GM19467 (cell line): Measurements from ENCODE around the gene COA1.
"Not testable (repeated sequence)": the region's sequence is repeated elsewhere in the genome, so short reads cannot be mapped to it uniquely, and the experiment has no call there.

Experiments
- ATAC-seq: cut with Tn5 transposase; IDR thresholded peaks from one replicate; pipeline ENCODE4 v1.9.1; 2021; ENCODE audit warnings: mild to moderate bottlenecking, moderate library complexity; ENCODE audit not compliant: unreplicated experiment

Gene COA1

DNA sequence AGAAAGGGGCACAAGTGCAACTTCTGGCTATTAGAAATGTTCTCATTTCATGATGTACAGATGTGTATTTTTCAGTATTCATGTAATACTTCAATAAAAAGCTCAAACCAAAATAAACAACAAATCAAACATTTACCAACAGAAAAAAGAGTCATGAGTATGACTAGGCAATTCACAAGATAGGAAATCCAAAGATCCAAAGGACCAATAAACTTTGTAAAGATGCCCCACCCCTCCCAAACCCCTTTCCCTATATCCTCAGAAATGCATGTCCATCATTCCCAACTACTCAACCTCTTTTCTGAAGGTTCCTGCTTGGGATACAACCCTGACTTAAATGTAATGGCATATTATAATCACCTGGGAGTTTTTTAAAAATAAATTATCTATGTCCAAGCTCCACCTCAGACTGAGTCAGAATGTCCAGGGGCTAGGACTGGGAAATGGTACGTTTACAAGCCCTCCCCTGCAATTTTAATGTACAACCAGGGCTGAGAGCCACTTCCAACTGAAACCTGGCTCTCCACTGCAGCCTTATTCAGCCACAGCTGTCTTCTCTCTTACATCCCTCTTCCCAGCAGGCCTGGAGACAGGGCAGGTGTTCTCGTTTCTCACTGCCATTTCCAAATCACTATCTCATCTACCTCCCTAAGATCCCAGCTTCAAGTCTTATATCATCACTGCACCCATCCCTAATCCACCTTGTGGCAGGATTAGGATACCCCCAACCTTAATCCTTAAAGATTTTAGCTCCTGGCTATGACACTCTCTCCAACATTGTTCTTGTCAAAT lies 36.5 kb downstream of the COA1 start:
- no peak for ATAC-seq

DNA sequence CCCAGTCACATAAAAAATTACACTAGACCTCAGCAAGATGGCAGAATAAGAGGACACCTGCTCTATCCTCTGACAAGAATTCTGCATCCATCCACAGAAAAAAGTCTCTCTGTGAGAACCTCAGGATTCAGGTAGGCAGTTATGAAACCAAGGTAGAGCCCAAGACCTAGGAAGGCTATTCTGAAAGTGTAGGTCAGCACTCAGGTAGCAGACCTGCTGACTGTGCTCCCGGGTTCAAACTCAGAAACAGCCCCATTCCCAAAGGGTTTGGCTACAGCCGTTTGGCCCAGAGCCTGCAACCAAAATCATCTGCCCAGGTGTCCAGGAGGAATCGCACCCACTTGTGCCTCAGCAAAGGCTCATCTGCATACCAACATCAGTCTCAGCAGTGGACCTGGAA lies 37.7 kb downstream of the COA1 start:
- no peak for ATAC-seq

DNA sequence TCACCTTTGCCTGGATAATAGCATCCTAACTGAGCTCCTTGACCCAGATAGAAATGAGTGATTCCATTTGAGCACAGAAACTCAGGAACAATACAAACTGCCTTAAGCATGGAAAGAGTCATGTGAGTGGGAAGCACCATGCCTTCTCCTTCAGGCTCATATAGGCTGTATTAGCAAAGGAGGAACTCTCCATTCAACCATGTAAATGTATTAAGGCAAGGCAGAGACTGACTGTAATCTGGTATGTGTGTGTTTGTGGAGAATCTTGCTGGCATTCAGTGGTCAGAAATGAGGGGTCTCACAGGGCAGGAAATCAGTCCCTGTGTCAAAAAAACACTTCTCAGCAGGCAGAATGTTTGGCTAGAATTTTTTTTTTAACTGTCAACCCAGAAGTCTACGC lies 40.2 kb downstream of the COA1 start:
- ATAC-seq: no peak

DNA sequence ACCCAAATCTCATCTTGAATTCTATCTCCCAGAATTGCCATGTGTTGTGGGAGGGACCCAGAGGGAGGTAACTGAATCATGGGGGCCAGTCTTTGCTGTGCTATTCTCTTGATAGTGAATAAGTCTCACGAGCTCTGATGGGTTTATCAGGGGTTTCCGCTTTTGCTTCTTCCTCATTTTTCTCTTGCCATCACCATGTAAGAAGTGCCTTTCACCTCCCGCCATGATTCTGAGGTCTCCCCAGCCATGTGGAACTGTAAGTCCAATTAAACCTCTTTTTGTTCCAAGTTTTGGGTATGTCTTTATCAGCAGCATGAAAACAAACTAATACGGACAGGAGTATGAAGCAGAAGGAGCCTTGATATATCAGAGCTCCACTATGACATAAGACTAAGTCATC lies 41.5 kb downstream of the COA1 start:
- not testable (repeated sequence) for ATAC-seq

DNA sequence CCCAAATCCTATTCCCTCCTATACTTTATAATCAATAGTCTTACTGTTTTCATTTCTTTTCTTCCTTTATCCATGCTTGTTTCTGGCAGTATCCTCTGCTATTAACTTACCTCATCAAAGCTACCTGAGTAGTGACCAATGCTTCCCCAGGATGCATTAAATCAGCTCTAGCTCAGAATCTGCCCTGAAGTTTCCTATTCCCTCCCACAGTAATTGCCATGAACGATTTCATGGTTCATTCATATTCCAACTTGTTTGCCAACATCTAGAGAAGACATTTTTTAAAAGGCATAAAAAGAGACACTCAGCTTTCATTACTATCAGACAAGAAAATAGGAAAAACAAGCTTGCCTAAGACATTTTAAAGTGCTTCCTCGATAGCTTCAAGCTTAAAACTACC lies 42.3 kb downstream of the COA1 start:
- no peak for ATAC-seq

DNA sequence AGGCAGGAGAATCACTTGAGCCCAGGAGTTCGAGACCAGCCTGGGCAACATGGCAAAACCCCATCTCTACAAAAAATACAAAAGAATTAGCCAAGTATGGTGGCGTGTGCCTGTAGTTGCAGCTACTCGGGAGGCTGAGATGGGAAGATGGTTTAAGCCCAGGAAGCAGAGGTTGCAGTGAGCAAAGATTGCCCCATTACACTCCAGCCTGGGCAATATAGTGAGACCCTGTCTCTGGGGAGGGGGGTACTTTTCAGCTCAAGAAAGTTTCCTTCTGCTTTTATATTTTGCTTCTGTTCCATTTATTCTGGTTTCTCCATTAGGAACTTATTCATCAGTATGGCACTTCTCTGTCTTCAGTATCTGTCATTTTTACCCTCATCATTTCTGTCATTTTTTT lies 48.6 kb downstream of the COA1 start:
- no peak for ATAC-seq

DNA sequence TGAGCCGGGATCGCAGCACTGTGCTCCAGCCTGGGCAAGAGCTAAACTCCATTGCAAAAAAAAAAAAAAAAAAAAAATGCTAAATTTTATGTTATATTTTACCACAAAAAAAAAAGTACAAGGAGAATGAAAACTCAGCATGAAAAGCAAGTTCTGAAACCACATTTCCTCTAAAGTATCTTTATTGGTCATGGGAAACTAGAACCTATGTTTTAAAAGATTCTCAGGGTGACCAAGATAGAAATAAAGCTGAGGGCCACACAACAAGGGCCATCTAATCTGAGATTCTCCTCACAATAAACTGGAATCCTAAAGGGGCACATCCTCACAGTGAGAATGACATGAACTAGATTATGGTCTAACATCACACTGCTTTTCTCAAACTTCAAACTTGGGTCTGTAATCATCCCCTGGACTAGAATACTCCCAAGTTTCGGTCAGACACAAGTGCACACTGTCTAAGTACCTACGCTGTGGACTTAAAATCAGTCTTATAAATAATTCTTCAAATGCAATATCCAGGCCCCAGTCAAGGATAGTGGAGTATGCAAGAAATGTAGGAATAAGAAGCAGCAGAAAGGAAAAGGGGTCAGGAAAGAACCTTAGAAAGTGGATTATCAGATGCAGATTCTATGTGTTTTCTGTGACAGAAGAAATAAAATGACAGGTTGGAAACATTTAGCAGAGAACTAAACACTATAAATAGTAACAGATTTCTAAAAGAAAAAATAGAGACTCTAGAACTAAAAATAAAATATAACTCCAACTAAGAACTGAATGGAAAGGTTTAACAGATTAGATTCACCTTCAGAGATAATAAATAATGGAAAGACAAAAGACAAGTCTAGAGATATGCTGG lies 49.9 kb downstream of the COA1 start:
- no peak for ATAC-seq

DNA sequence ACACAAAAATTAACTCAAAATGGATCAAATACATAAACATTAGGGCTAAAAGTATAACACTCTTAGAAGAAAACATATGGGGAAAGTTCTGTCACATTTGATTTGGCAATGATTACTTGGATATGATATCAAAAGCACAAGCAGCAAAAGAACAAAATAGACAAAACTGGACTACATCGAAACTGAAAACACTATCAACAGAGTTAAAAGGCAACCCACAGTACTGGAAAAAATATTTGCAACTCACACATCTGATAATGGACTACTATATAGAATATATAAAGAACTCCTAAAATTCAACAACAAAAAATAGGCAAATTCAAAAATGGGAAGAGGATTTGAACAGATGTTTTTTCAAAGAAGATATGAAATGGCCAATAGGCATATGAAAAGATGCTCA lies 51.0 kb downstream of the COA1 start:
- no peak for ATAC-seq

DNA sequence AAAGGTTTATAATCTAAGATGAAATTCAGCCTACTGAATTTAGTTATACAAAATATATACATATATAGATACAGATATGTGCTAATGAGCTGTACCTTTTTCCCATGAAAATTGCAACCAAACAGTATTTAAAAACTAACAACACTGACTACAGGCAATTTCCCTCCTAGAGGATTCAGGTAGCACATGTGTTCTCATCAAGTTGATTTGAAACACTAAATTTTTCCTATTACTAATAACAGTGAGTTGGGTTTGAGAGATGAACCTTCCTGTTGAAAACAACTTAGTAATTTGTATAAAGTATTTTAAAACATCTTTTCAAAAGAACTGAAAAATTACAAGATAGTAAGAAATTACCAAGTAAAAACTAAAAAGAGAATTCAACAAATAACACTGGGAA lies 51.5 kb downstream of the COA1 start:
- ATAC-seq: no peak

DNA sequence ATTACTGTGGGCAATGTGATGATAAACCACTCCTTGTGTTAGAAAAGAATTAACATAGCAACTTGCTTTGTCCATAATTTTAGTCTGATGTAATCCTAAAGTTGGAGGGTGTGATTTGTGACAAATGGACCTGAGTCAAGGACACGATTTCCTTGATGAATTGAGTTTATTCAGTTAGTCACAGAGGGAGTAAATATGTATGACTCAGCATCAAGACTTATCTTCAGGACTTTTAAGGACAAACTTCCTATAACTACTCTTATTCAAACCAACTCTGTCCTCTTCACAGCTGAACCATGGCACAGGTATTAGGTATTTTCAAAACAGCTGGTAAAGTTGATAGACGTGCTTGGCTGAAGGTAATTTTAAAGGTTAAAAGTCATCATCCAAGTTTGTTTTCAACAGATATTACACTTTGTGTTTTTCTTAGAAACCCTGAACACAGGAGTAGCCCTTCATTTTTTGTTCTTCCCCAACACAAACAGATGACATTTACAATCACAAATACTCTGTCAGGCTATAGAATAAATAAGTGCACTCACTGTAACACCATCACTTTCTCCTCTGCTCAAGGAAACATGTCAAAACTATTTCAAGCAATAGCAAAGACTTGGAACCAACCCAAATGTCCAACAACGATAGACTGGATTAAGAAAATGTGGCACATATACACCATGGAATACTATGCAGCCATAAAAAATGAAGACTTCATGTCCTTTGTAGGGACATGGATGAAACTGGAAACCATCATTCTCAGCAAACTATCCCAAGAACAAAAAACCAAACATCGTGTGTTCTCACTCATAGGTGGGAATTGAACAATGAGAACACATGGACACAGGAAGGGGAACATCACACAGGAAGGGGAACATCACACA lies 54.5 kb downstream of the COA1 start:
- no peak for ATAC-seq

DNA sequence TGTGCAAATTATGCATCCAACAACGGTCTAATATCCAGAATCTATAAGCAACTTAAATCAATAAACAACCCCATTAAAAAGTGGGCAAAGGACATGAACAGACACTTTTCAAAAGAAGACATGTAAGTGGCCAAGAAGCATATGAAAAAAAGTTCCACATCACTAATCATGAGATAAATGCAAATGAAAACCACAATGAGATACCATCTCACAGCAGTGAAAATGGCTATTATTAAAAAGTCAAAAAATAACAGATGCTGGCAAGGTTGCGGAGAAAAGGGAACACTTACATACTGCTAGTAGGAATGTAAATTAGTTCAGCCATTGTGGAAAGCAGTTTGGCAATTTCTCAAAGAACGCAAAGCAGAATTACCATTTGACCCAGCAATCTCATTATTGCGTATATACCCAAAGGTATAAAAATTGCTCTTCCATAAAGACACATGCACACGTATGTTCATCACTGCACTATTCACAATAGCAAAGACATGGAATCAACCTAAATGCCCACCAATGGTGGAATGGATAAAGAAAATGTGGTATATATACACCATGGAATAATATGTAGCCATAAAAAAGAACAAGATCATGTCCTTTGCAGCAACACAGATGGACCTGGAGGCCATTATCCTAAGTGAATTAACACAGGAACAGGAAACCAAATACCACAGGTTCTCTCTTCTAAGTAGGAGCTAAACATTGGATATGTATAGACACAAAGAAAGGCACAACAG lies 55.9 kb downstream of the COA1 start:
- ATAC-seq: not testable (repeated sequence)

DNA sequence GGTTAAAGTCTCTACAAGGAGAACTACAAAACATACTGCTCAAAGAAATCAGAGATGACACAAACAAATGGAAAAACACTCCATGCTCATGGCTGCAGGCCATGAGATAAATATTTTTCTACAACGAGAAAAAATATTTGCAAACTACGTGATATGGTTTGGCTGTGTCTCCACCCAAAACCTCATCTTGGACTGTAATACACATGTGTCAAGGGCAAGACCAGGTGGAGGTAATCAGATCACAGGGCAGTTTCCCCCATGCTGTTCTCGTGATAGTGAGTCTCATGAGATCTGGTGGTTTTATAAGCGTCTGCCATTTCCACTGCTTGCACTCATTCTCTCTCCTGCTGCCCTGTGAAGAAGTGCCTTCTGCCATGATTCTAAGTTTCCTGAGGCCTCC lies 57.8 kb downstream of the COA1 start:
- no peak for ATAC-seq

DNA sequence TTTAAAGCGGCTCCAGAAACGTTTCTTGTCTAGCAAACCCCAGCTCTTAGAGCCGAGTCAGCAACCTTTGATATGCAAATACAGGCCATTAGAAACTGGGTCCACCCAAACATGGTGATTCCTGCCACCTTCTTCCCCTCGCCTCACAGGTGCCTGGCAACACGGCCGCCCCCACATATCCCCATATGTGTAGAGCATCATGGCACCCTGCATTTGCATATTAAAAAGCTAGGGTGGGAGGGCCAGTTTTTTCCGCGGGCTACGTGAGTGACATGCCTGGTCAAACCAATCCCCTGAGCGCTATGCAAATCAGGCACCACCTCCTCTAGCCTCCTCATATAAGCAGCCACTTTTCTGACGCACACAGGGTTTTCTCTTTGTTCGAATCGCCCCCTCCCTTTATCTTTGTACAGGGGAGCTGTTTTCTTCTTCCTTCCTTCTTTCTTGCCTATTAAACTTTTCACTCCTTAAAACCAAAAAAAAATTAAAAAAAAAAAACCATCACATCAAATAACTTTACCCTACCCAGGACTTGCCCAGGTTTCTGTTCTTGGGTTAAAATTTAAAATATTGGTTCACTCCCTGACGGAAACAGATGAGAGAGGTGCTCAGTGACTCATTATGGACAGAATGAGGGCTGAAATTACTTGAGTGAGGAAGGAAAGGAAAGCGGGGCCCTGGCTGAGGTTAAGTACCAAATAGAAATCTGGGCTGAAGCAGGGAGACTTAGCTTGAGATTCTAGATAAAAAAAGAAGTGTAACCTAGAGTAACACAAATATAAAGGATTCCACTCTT lies 59.8 kb downstream of the COA1 start:
- ATAC-seq: no peak

DNA sequence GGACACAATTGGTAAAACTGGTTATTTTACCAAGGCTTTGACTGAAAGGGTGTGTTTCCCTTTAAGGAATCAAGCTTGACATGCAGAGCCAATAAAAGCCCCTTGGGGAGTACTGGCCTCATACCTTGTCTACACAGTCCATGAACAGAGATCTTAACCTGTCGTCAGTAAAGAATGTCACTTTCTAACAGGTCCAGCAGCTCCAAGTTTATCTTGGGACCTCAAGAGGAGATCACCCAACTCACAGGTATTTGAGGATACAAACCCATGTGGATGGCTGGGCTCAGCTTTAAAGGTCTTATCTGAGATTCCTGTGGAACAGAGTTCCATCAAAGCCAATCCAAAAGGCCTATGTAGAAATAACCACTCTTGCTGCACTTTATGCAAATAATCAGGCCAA lies 61.3 kb downstream of the COA1 start:
- ATAC-seq: no peak

DNA sequence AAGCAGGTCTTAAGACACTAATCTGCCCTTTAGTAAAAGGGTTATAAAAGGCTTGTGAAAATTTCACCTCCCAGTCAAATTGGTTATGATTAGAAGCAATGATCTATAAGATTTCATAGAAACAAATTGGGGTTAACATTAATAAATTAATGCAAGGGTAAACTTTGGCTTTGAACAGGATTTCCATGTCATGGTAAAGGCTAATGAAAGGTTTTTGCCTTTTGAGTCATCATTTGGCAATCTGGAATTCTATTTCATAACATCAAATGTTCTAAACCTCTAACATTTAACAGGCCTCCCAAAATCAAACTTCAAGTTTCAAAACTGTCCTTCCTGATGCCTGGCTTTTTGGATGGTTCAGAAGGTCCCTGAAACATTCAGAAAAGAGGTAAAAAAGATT lies 62.4 kb downstream of the COA1 start:
- ATAC-seq: no peak

DNA sequence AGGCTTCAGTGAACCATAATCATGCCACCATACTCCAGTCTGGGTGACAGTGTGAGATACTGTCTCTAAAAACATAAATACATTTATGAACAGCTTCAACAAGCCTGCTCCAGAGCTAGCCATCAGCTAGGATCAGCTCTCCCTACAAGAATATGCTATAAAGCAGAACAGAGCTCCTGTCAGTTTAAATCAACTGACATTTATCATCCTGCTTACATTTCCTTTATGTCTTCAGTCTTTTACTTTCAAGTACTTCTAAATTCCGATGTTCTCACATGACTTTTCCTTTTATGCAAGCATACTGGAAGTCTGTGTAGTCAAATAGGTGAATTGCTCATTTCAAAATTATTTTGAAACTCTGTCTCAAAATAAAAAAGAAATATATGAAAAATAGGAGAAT lies 64.6 kb downstream of the COA1 start:
- ATAC-seq: no peak

DNA sequence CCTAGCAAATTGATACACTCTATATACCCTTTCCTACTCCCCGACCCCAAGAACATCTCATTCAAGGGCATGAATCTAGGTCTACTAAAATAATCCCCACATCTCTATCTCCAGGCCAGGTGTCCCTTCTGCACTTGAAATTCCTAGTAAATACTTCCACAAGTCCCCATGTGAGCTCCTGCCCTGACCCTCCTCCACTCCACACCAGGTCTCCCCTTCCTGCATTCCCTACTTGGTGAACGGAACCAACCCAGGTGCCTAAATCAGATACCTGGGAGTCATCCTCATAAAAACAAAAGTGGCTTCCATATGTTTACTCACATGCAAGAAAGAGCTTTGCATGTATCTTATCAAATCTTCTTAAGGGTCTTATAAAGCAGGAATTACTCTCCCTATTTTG lies 69.2 kb downstream of the COA1 start:
- ATAC-seq: no peak

DNA sequence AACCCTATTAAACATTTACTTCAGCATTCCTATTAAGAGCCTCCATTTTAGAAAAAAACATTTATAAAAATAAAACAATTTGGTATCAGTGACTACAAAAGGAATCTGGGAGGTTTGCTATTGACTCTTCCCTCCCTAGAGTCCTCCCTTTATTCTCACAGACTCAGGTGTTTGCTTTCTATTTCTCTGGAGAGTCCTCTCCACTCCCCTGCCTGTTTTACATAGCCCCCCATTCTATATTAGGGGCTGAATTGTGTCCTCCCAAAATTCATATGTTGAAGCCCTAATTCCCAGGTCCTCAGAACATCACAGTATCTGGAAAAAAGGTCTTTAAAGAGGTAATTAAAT lies 69.8 kb downstream of the COA1 start:
- ATAC-seq: no peak

DNA sequence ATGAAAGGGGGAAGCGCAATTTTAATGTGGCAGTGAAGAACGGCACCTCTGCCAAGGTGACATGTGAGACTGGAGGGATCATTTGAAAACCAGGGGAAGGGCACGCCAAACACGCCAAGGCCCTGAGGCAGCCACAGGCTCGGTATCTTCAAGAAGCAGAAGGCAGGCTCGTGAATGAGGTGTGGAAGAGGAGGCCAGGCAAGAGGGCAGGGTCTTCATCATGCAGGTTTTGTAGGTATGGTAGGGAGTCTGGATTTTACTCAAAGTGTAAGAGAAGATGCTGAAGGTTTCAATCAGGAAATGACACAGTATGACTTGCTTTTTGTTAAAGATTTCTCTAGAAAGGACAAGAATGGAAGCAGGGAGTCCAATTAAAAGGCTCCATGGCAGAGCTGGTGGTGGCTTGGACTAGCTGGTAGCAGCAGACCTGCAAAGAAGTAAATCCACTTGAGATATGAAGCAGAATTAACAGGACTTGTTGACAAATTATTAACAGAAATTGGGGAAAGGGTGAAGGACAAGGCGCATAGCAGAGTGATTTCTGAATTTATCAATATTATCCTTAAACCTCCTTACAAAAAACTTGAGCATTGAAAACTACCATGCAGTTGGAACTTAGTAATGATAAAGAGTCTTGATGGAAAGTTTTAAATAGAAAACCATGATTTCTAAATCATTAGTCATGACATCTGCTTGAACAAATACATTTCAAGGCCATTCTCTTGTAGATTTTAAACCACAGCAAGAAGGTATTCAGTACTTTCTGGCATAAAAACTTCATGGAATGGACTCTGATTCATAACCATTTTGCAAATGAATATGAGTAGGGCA lies 70.4 kb downstream of the COA1 start:
- ATAC-seq: peak; percentile 72
